ENCODE results near the gene GALNT2.

Gene GALNT2

GRCh38 chr1:230174041-230174440, 107.0 kb downstream of the GALNT2 start:
- H3K27me3 ChIP-seq (ENCODE audit: insufficient read depth, insufficient read length) = no peaks in the 10 kb centered on the region
- peaks cover 2% of the 10 kb centered on the region for H3K4me1 ChIP-seq (ENCODE audit: insufficient read depth, insufficient read length)
- no peak for DNase-seq (ENCODE audit: low read depth, low spot score)
- peaks cover 10% of the 10 kb centered on the region for H3K36me3 ChIP-seq (ENCODE audit: insufficient read depth, insufficient read length, low read length)
- no peaks in the 10 kb centered on the region for H3K9me3 ChIP-seq (ENCODE audit: insufficient read depth, low read length)
- no peak overlapping the region for H3K9ac ChIP-seq (ENCODE audit: insufficient read length, low read depth)
- TF ChIP-seq ZNF274 (IDR thresholded peaks at IDR 0.05; ENCODE audit: low read depth, low read length) (no peak), SUZ12 (IDR thresholded peaks at IDR 0.05; ENCODE audit: extremely low read depth, insufficient read depth, insufficient read length) (no peak), YY1 (IDR thresholded peaks at IDR 0.05; ENCODE audit: insufficient read depth, insufficient read length) (no peak)
- no peak overlapping the region for H3K4me3 ChIP-seq (ENCODE audit: insufficient read length, low read depth)

DNA sequence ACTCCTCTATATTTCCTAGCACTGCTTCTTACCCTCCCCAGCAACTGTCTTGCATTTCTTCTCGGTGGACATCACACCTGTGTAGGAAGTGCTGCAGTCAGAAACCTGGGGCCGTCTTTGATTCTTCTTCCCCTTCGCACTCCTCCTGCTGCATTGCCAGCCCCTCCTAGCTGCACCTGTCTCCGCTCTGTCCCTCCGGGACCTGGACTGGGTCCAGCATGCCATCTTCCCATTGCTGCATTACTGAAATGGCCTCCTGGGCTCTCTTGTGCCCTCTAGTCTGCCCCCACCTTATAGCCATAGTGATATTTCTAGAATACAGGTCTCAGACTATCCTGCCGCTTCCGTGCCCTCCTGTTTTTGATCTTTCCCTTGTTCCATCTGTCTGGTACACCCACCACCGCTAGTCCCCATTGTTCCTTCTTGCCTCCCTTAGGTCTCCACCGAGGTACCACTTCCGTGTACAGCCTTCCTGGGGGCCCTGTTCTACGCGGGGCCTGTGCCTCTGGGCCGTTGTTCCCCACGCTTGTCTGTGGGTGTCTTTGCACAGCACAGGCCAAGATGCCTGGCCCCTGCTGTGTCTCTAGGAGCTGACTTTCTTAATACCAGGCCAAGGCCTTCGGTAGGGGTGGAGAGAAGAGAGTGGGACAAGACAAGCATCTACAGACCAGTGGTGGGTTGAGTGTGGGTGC, 107.6 kb downstream of the GALNT2 start:
- Histone ChIP-seq H3K27me3 (ENCODE audit: insufficient read depth, insufficient read length) (no peaks in the 10 kb centered on the region), H3K9ac (ENCODE audit: insufficient read length, low read depth) (no peak overlapping the region), H3K9me3 (ENCODE audit: insufficient read depth, low read length) (no peaks in the 10 kb centered on the region), H3K4me1 (ENCODE audit: insufficient read depth, insufficient read length) (peaks cover 2% of the 10 kb centered on the region), H3K4me3 (ENCODE audit: insufficient read length, low read depth) (no peak overlapping the region), H3K36me3 (ENCODE audit: insufficient read depth, insufficient read length, low read length) (peaks cover 13% of the 10 kb centered on the region)
- no peak for DNase-seq (ENCODE audit: low read depth, low spot score)
- TF ChIP-seq SUZ12 (IDR thresholded peaks at IDR 0.05; ENCODE audit: extremely low read depth, insufficient read depth, insufficient read length) (no peak), ZNF274 (IDR thresholded peaks at IDR 0.05; ENCODE audit: low read depth, low read length) (no peak), YY1 (IDR thresholded peaks at IDR 0.05; ENCODE audit: insufficient read depth, insufficient read length) (no peak)

DNA sequence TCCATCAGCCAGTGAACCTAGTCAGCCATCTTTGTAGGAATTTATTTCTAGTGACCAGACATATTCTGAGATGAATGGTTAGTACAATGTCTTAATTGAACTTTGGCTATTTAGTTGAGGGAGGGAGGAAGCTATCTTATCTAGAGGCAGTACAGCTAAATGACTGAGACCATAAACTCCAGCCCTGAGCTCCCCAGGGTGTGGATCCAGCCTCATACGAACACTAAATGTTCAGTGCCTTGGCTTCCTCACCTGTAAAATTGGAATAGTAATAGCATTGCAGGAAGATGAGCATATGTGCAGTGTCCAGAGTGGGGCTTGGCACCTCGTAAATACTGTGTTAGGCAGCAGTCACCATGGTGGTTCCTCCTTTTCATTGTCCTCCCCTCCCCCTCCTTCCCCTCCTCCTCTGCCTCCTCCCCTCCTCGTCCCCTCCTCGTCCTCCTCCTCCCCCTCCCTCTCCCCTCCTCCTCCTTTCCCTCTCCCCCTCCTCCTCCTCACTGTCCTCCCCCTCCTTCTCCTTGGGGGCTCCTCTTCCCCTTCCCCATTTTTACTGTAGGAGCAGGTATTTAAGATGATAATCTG, 108.2 kb downstream of the GALNT2 start:
- H3K4me3 ChIP-seq (ENCODE audit: insufficient read length, low read depth) = no peak overlapping the region
- no peak overlapping the region for H3K9ac ChIP-seq (ENCODE audit: insufficient read length, low read depth)
- H3K4me1 ChIP-seq (ENCODE audit: insufficient read depth, insufficient read length) = peaks cover 2% of the 10 kb centered on the region
- TF ChIP-seq ZNF274 (IDR thresholded peaks at IDR 0.05; ENCODE audit: low read depth, low read length) (no peak), YY1 (IDR thresholded peaks at IDR 0.05; ENCODE audit: insufficient read depth, insufficient read length) (no peak), SUZ12 (IDR thresholded peaks at IDR 0.05; ENCODE audit: extremely low read depth, insufficient read depth, insufficient read length) (no peak)
- no peaks in the 10 kb centered on the region for H3K9me3 ChIP-seq (ENCODE audit: insufficient read depth, low read length)
- DNase-seq (ENCODE audit: low read depth, low spot score) = no peak
- no peaks in the 10 kb centered on the region for H3K27me3 ChIP-seq (ENCODE audit: insufficient read depth, insufficient read length)
- peaks cover 13% of the 10 kb centered on the region for H3K36me3 ChIP-seq (ENCODE audit: insufficient read depth, insufficient read length, low read length)

- no peak for DNase-seq (ENCODE audit: low read depth, low spot score)
- H3K4me3 ChIP-seq (ENCODE audit: insufficient read length, low read depth) = no peak overlapping the region
- H3K9ac ChIP-seq (ENCODE audit: insufficient read length, low read depth) = no peak overlapping the region
- H3K36me3 ChIP-seq (ENCODE audit: insufficient read depth, insufficient read length, low read length) = peaks cover 13% of the 10 kb centered on the region
- H3K27me3 ChIP-seq (ENCODE audit: insufficient read depth, insufficient read length) = no peaks in the 10 kb centered on the region
- TF ChIP-seq SUZ12 (IDR thresholded peaks at IDR 0.05; ENCODE audit: extremely low read depth, insufficient read depth, insufficient read length) (no peak), ZNF274 (IDR thresholded peaks at IDR 0.05; ENCODE audit: low read depth, low read length) (no peak), YY1 (IDR thresholded peaks at IDR 0.05; ENCODE audit: insufficient read depth, insufficient read length) (no peak)
- no peaks in the 10 kb centered on the region for H3K9me3 ChIP-seq (ENCODE audit: insufficient read depth, low read length)
- H3K4me1 ChIP-seq (ENCODE audit: insufficient read depth, insufficient read length) = peaks cover 2% of the 10 kb centered on the region
Observed at GRCh38 chr1:230175839-230176238, 108.8 kb downstream of the GALNT2 start.

DNA sequence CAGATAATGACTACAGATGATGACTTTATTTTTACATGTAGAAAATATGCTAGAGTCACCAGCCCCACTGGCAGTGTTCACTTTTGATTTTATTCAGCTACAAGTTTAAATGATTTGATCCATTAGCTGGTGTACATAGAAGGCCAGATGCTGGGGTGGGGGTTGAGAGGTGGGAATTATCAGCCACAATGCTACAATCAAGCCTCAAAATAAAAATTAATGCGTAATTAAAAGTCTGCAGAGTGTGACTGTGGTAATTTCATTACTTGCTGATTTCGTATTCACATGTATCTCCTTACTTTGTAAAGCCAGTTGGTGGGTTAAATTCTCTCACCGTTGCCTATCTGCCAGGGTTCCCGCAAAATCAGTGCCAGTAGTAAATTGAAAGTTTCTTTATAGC, 109.3 kb downstream of the GALNT2 start:
- DNase-seq (ENCODE audit: low read depth, low spot score) = no peak
- Histone ChIP-seq H3K9ac (ENCODE audit: insufficient read length, low read depth) (no peak overlapping the region), H3K4me1 (ENCODE audit: insufficient read depth, insufficient read length) (peaks cover 2% of the 10 kb centered on the region)

DNA sequence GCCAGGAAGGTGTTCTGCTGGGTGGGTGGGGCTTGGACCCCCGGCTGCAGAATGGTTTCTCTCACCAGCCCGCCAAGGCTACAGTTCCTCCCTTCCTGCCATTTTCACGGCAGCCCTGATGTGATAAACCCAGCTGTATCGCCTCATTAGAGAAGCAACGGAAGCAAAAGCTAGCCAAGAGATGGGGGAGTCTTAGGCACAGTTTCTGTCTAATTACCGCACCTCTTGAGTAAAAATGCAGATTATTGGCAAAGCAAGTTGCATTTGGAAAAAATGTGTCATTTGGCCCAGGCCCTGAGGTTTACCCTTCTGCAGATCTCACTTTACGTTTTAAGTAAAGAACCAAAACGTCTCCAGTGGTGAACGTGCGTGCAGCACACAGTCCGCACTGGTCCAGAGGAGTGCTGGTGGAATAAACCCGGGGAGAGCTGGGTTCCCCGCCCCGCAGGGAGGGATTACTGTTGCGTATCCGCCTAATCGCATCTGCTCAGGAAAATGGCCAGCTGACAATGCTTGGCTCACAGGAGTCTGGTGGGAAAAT, 109.9 kb downstream of the GALNT2 start:
- no peaks in the 10 kb centered on the region for H3K9me3 ChIP-seq (ENCODE audit: insufficient read depth, low read length)
- no peak for DNase-seq (ENCODE audit: low read depth, low spot score)
- TF ChIP-seq YY1 (IDR thresholded peaks at IDR 0.05; ENCODE audit: insufficient read depth, insufficient read length) = no peak
- no peak for TF ChIP-seq ZNF274 (IDR thresholded peaks at IDR 0.05; ENCODE audit: low read depth, low read length)
- TF ChIP-seq SUZ12 (IDR thresholded peaks at IDR 0.05; ENCODE audit: extremely low read depth, insufficient read depth, insufficient read length) = no peak
- H3K4me3 ChIP-seq (ENCODE audit: insufficient read length, low read depth) = no peak overlapping the region
- no peaks in the 10 kb centered on the region for H3K27me3 ChIP-seq (ENCODE audit: insufficient read depth, insufficient read length)
- peaks cover 2% of the 10 kb centered on the region for H3K4me1 ChIP-seq (ENCODE audit: insufficient read depth, insufficient read length)
- H3K9ac ChIP-seq (ENCODE audit: insufficient read length, low read depth) = no peak overlapping the region
- peaks cover 13% of the 10 kb centered on the region for H3K36me3 ChIP-seq (ENCODE audit: insufficient read depth, insufficient read length, low read length)

More for the DNA sequence above, 109.3 kb downstream of the GALNT2 start:
- Histone ChIP-seq H3K4me3 (ENCODE audit: insufficient read length, low read depth) (no peak overlapping the region), H3K27me3 (ENCODE audit: insufficient read depth, insufficient read length) (no peaks in the 10 kb centered on the region), H3K9me3 (ENCODE audit: insufficient read depth, low read length) (no peaks in the 10 kb centered on the region), H3K36me3 (ENCODE audit: insufficient read depth, insufficient read length, low read length) (peaks cover 13% of the 10 kb centered on the region)
- TF ChIP-seq SUZ12 (IDR thresholded peaks at IDR 0.05; ENCODE audit: extremely low read depth, insufficient read depth, insufficient read length) (no peak), ZNF274 (IDR thresholded peaks at IDR 0.05; ENCODE audit: low read depth, low read length) (no peak), YY1 (IDR thresholded peaks at IDR 0.05; ENCODE audit: insufficient read depth, insufficient read length) (no peak)

DNA sequence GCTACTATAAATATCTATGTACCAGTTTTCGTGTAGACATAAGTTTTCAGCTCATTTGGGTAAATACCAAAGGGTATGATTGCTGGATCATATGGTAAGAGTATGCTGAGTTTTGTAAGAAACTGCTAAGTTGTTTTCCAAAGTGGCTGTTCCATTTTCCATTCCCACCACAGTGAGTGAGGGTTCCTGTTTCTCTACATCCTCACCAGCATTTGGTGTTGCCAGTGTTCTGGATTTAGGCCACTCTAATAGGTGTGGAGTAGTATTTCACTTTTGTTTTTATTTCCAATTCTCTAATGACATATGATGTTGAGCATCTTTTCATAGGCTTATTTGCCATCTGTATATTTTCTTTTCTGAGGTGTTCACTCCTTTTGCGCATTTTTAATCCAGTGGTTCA, 112.2 kb downstream of the GALNT2 start:
- H3K27me3 ChIP-seq (ENCODE audit: insufficient read depth, insufficient read length) = no peaks in the 10 kb centered on the region
- TF ChIP-seq YY1 (IDR thresholded peaks at IDR 0.05; ENCODE audit: insufficient read depth, insufficient read length) (no peak), SUZ12 (IDR thresholded peaks at IDR 0.05; ENCODE audit: extremely low read depth, insufficient read depth, insufficient read length) (no peak), ZNF274 (IDR thresholded peaks at IDR 0.05; ENCODE audit: low read depth, low read length) (no peak)
- H3K9ac ChIP-seq (ENCODE audit: insufficient read length, low read depth) = no peak overlapping the region
- no peak for DNase-seq (ENCODE audit: low read depth, low spot score)
- H3K4me3 ChIP-seq (ENCODE audit: insufficient read length, low read depth) = no peak overlapping the region
- peaks cover 3% of the 10 kb centered on the region for H3K9me3 ChIP-seq (ENCODE audit: insufficient read depth, low read length)
- peaks cover 13% of the 10 kb centered on the region for H3K36me3 ChIP-seq (ENCODE audit: insufficient read depth, insufficient read length, low read length)
- peaks cover 2% of the 10 kb centered on the region for H3K4me1 ChIP-seq (ENCODE audit: insufficient read depth, insufficient read length)
